K562 (cell line): ENCODE data around the gene CUL4B. TPM values are rescaled to one million over a fixed set of nuclear protein-coding genes. Genes with fewer than 3 reads are reported as not detected.

Experiments used
- GABPB2 ChIP-seq: fragments of 250-450 bp; sonication (Bioruptor Pico); conservative IDR thresholded peaks from 2 replicates; pipeline ENCODE4 v1.5.1; 2021; ENCODE audit warnings: mild to moderate bottlenecking
- HBP1 ChIP-seq: fragments of 450-650 bp; formaldehyde crosslinking; IDR thresholded peaks from 2 replicates; pipeline ENCODE4 v1.4.0; 2022; ENCODE audit warnings: missing genetic modification characterization
- MAX ChIP-seq: sonication (generic); formaldehyde crosslinking; IDR thresholded peaks from 2 replicates; pipeline ENCODE4 v1.9.0; 2022; ENCODE audit warnings: mild to moderate bottlenecking, missing genetic modification reagents
- MGA ChIP-seq: fragments of 450-650 bp; IDR thresholded peaks from 2 replicates; pipeline ENCODE4 v1.6.1; 2016; ENCODE audit warnings: mild to moderate bottlenecking, moderate library complexity
- TARDBP ChIP-seq: fragments of 450-650 bp; IDR thresholded peaks from 2 replicates; pipeline ENCODE4 v1.6.1; 2016
- TCF7L2 ChIP-seq: fragments of 150-350 bp; IDR thresholded peaks from 2 replicates; pipeline ENCODE4 v1.6.1; 2016; ENCODE audit warnings: low read depth, mild to moderate bottlenecking, low read length, moderate library complexity
- TEAD4 ChIP-seq, 2 experiments: sonication (generic) in 1 of 2; formaldehyde crosslinking in 1 of 2; IDR thresholded peaks; 2 replicates each; pipeline versions ENCODE4 v1.6.1 to v1.8.0; 2012 to 2022; ENCODE audit warnings: borderline replicate concordance in 1 of 2, inconsistent platforms in 1 of 2, low read length in 1 of 2, mild to moderate bottlenecking in 1 of 2, missing genetic modification reagents in 1 of 2
- YBX1 ChIP-seq: fragments of 450-650 bp; IDR thresholded peaks from 2 replicates; pipeline ENCODE4 v1.7.1; 2016; ENCODE audit warnings: mild to moderate bottlenecking
- ZNF175 ChIP-seq: fragments of 200-800 bp; sonication (Bioruptor generic); IDR thresholded peaks from 2 replicates; pipeline ENCODE4 v1.6.1; 2016; ENCODE audit warnings: low read depth, mild to moderate bottlenecking, missing genetic modification characterization, missing compliant biosample characterization
- ZNF224 ChIP-seq: sonication (generic); formaldehyde crosslinking; IDR thresholded peaks from 2 replicates; pipeline ENCODE4 v1.8.0; 2022; ENCODE audit warnings: mild to moderate bottlenecking, missing genetic modification reagents
- polyA plus RNA-seq, 8 experiments: library from polyadenylated mRNA; depleted of rRNA in 4 of 8; stranded (reverse) in 5 of 8; unstranded in 3 of 8; fragments of >200 nt; fragmentation: Nextera tagmentation in 2 of 8; fragmentation: Illumina TruSeq in 1 of 8; extraction: Ambion mirVana in 2 of 8; extraction: Trizol in 1 of 8; gene quantifications; 2 replicates each; pipeline versions ENCODE4 v1.2.1 to v1.2.3, GENCODE V29; 2011 to 2014; ENCODE audit warnings: inconsistent platforms in 1 of 8, missing spikeins in 1 of 8
- total RNA-seq, 7 experiments: library from RNA; depleted of rRNA in 6 of 7; stranded (reverse); fragments of >200 nt in 6 of 7; fragmentation: Illumina TruSeq in 2 of 7; extraction: Trizol in 2 of 7; gene quantifications; 2 replicates each; pipeline versions ENCODE4 v1.2.1 to v1.2.3, GENCODE V29; 2011 to 2021; ENCODE audit warnings: low replicate concordance in 1 of 7

The CUL4B gene
- total and polyA plus RNA-seq, 9 of the 15 experiments (the other 6 are each of a cell fraction or from before 2014, with no cell fraction given) = 15.0 to 41.7 (median 37.5) TPM

- no peak for TF ChIP-seq TEAD4 (IDR thresholded peaks at IDR 0.05; ENCODE audit: low read length)
- TF ChIP-seq TEAD4 (CRISPR knock-in tag; IDR thresholded peaks at IDR 0.05; ENCODE audit: borderline replicate concordance) = no peak
- no peak for TF ChIP-seq TCF7L2
- TF ChIP-seq HBP1 (CRISPR knock-in tag) = 0 out of 2 replicates have a peak, but pooled peaks have one; percentile 20
- no peak for TF ChIP-seq TARDBP
- no peak for TF ChIP-seq YBX1
- TF ChIP-seq MAX (CRISPR knock-in tag) = no peak
- TF ChIP-seq ZNF175 (CRISPR knock-in tag) = 0 out of 2 replicates have a peak, but pooled peaks have one; percentile 52
- no peak for TF ChIP-seq GABPB2 (CRISPR knock-in tag)
- no peak for TF ChIP-seq ZNF224 (CRISPR knock-in tag)
- no peak for TF ChIP-seq MGA
Measured at GRCh38 chrX:120604361-120604782, 43.6 kb upstream of the CUL4B start (continued).
